Activated CD8-positive, alpha-beta T cell treated with anti-CD3 and anti-CD28 coated beads, Interleukin-2, amount 10 ng/mL, durations not matched to agents 7 days and 5 days (primary cell): ENCODE results near the gene SCAMP5. TPM values are rescaled to one million over a fixed set of nuclear protein-coding genes. Genes with fewer than 3 reads are reported as not detected.

Experiments used
- total RNA-seq, 2 experiments: library from RNA; stranded (reverse); gene quantifications; one replicate each; pipeline ENCODE4 v1.2.3, GENCODE V29; 2021

The SCAMP5 gene
- total RNA-seq, 2 experiments from 2014 or later: 1.1 TPM

Other genes with a start within 250 kb of the SCAMP5 start
- gene CYP1A2, start 246.7 kb upstream of the SCAMP5 start, total RNA-seq: not detected
- 100 to 1,000 TPM; 314 to 330 TPM for gene CSK, start 213.5 kb upstream of the SCAMP5 start, total RNA-seq
- gene LMAN1L, start 182.7 kb upstream of the SCAMP5 start, total RNA-seq: 1 to 10 TPM in 1 of 2 experiments, under 1 TPM in 1; 0.47 to 1.0 TPM
- gene CPLX3, start 168.9 kb upstream of the SCAMP5 start, total RNA-seq: not detected
- 10 to 100 TPM; 56.9 to 58.0 TPM for gene ULK3, start 152.4 kb upstream of the SCAMP5 start, total RNA-seq
- 100 to 1,000 TPM in 1 of 2 experiments, 10 to 100 TPM in 1; 96.9 to 105 TPM for gene SCAMP2, start 122.2 kb upstream of the SCAMP5 start, total RNA-seq
- gene MPI, start 105.5 kb upstream of the SCAMP5 start, total RNA-seq: 10 to 100 TPM; 55.7 to 56.7 TPM
- gene FAM219B, start 88.7 kb upstream of the SCAMP5 start, total RNA-seq: 10 to 100 TPM; 61.3 to 72.5 TPM
- gene COX5A, start 57.5 kb upstream of the SCAMP5 start, total RNA-seq: 100 to 1,000 TPM; 305 to 313 TPM
- gene RPP25, start 38.8 kb upstream of the SCAMP5 start, total RNA-seq: 1 to 10 TPM; 6.5 to 7.2 TPM
- gene PPCDC, start 28.0 kb downstream of the SCAMP5 start, total RNA-seq: 10 to 100 TPM; 27.3 to 29.1 TPM
- 10 to 100 TPM; 57.2 to 59.4 TPM for gene C15orf39, start 206.3 kb downstream of the SCAMP5 start, total RNA-seq